HG03575 (cell line): ENCODE measurements around the gene HS6ST2.

ENCODE experiments used
- ATAC-seq: cut with Tn5 transposase; IDR thresholded peaks from one replicate; pipeline ENCODE4 v1.9.1; 2021; ENCODE audit not compliant: unreplicated experiment, insufficient number of reproducible peaks, low FRiP score; ENCODE audit errors: extremely low read depth

Gene HS6ST2

DNA sequence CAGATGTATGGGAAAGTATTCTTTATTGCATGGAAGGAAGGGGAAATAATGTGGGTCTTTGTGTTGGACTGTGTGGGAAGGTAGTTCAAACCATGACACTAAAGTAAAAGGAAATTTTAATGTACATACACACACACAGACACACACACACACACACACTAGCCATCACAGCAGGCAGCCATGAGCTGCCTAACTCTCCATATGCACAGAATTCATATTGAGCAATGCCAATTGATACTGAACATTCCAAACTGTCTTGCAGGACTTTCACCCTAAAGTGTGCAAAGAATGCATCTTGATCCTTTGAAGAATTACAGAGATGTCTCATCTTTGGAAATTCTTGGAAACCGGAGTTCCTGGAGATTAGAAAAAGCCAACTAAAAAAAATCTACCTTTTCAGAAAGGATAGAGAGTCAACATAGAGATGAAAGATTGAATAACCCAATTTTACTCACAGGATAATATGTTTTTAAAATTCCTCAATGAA lies 349.0 kb downstream of the HS6ST2 start:
- no peak for ATAC-seq

DNA sequence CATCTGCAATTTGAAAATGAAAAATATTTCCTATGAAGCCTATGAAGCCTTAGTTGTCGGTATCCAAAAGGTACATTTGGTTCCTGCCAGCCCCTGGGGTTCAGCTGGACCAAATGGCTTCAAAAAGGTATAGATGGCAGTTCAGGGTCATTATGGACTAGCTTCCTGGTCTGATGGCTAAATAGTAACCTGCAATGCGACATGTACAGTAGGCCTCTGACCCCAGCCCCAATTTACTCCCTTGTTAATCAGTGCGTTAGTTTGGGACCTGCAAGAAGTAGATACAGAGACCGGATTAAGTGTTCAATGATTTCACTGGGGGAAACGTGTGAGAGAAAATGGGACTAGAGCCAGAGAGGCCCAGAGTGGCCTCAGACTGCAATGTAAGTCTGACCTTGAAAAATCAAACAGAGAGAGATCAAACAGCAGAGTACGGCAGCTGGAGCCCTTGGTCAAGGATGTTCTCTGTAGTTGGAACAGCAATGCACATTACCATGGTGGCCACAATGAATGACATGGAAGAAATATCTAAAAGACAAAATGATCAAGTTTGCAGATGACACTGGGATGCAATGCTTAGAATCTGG lies 354.6 kb downstream of the HS6ST2 start:
- no peak for ATAC-seq

DNA sequence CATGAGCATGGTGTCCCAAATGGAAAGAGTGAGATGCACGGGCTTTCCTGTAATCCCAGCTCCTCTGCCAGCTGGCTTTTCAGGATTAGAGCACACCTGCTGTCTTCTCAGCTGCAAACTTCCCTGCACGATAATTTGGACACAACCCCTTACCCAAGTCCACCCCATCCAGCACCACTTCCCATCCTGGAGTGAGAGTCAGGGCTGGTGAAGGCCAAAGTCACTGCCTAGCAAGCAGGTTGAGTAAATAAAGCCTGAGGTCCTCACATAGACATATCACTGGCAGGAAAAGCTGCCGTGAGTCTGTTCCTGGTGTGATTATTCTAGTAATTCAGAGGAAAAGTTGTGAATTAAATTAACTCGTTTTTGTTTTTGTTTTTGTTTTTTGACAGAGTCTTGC lies 355.7 kb downstream of the HS6ST2 start:
- no peak for ATAC-seq

DNA sequence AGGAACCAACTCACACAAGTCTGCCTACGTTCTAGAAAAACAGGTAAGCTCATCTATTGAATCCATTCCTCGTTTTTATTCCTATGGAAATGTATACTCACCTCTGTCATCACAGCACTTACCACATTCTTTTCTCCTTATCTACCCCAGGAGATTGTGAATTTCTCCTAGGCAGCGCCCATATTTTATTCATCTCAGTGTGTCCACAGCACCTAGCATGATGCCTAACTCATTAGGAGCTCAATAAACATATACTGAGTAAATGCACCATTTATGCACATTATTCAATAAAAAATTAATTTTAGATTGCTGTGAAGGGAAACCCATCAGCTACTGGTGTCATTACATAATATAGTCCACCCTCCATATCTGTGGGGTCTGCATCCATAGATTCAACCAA lies 363.4 kb downstream of the HS6ST2 start:
- ATAC-seq, result no peak

DNA sequence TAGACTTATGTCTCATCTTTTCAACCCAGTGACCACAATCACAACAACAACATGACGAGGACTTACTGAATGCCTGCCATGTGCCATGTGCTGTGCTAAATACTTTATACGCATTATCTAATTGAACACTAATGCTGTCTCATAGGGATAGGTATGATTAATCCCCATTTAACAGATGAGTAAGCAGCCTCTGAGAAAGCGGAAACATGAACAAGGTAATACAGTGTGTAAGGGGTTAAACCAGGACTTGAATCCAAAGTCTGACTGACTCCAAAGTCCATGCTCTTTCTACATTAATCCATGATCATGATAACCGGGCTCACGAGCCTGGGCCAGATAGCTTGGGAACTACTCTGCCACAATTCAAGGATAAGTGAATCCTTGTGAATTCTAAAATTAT lies 364.3 kb downstream of the HS6ST2 start:
- ATAC-seq, result no peak

DNA sequence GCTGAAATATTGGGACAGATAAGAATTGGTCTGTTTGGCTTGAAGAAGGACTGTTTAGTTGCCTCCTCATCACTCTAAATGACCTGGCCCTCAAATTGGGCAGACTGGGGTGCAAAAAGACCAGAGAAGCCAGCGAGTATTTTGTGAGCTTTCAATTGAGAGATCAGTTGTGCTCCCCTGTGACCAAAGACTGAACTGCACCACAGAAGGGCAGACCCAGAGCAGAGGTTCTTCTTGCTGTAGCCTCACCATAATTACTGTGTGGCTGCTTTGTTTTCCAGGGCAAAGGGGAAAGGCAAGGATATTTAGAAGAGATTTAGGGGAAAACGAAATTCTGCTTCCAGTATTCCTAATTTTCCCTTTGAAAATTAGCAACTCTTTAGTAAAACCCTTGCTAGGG lies 365.5 kb downstream of the HS6ST2 start:
- no peak for ATAC-seq

DNA sequence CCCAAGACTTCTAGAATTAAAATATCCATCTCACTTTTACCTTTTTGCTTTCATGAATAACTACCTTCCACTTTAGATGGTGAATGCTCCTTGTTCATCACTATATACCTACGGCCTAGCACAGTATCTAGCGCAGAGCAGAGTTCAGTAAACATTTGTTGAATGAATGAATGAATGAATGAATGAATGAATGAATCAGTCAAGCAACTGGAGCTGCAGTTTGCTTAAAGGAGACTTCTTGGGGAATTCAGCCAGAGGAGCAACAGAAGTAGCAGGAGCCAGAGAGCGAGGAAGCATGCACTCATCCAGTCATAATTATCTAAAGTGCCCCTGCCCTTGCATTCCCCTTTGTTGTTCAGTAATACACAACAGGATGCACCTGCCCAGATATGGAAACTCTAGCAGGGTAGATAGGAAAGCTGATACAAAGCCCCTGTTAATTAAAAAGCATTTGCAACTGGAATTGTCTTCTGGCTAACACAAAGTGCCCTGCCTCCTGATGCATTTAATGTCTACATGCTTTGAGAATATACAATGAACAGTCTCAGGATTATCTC lies 366.6 kb downstream of the HS6ST2 start:
- no peak for ATAC-seq

DNA sequence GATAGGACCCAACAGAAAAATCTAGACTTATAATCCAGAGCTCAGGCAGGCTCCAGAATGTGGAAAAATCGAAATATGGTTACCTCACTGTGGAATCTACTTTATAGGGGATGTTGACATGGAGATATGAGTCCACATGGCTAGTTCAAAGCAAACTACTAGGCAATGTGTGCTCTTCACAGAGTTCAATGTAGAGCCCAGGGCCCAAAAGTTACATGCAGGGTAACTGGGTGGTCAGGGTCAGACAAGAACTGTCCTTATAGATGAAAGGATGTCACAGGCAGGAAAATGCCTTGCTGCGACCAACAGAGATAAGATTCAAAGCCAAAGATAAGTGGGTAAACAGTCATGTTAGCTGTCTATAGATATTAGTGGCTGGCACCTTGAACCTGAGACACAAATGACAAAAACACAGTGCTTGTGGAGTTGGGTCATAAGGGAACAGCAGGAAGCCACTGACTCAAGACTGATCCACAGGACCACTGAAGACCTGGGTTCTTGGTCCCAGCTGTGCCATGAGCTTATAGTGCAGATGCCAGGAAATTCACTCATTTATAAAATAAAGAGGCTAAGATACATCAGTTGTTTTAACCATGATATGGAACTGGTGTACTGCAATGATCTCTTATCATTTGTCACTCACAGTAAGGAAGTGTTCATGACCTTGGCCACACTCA lies 367.9 kb downstream of the HS6ST2 start:
- ATAC-seq, result no peak

DNA sequence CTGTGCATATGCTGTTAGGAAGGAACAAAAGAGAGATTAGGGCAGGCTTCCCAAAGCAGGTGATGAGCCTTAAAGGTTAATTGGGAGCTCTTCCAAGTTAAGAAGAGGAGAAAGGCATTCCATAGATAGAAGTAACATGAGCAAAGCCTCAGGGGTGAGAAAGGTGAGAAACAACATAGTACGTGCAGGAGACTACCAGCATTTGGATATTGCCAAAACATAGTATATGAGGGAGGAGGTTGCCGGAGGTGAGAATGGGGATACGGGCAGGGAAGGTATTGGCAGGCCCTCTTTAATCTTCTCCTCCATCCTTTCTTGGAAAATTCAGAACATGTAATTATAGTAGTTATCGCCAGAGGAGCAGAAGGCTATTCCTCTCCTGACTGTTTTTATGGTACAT lies 373.5 kb downstream of the HS6ST2 start:
- ATAC-seq, result no peak

DNA sequence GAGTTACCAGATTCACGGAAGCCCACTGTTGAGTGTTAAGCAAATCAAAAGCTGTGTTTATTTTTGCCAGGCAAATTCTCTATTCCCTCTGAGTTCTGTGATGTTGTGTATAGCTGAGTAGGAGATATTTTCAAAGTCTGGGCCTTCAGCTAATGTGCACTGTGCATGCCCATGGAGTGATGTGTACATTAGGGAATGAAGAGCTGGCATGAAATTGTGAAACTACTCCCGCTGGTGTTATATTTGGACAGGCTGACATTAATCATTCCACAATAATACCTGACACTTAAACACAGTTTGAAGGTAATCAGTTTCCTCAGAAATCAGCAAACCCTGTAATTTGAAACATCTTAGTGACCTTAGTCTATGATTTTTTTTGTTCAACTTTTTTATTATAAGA lies 381.5 kb downstream of the HS6ST2 start:
- ATAC-seq, result no peak
